Stimulated activated CD8-positive, alpha-beta memory T cell treated with anti-CD3 and anti-CD28 coated beads, Interleukin-2, amount 100 ng/mL, for 1 hour (primary cell): ENCODE measurements around the gene MYO7A.
A peak's percentile ranks its signal among the peaks of the same experiment; 100 is the strongest.

Source experiments
- DNase-seq, 2 donors: peaks; one replicate each; pipeline ENCODE4 v3.0.0-alpha.2; 2020; ENCODE audit warnings: low read depth in 2 of 2

Gene MYO7A

DNA sequence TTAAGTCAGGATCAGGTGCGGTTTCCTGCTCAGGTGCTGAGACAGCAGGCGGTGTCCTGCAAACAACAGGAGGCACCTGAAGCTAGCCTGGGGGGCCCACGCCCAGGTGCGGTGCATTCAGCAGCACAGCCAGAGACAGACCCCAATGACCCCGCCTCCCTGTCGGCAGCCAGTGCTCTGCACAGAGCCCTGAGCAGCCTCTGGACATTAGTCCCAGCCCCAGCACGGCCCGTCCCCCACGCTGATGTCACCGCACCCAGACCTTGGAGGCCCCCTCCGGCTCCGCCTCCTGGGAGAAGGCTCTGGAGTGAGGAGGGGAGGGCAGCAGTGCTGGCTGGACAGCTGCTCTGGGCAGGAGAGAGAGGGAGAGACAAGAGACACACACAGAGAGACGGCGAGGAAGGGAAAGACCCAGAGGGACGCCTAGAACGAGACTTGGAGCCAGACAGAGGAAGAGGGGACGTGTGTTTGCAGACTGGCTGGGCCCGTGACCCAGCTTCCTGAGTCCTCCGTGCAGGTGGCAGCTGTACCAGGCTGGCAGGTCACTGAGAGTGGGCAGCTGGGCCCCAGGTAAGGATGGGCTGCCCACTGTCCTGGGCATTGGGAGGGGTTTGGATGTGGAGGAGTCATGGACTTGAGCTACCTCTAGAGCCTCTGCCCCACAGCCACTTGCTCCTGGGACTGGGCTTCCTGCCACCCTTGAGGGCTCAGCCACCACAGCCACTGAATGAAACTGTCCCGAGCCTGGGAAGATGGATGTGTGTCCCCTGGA lies at the start of gene MYO7A:
TSS of gene MYO7A (plus strand) at position 327 of the 772 bp plus-strand sequence. CDS start 2,389 bp downstream, outside the sequence.
- no peak for DNase-seq

- DNase-seq: no peak
Measured at GRCh38 chr11:77079666-77080065, 48.4 kb upstream of the MYO7A start.

DNA sequence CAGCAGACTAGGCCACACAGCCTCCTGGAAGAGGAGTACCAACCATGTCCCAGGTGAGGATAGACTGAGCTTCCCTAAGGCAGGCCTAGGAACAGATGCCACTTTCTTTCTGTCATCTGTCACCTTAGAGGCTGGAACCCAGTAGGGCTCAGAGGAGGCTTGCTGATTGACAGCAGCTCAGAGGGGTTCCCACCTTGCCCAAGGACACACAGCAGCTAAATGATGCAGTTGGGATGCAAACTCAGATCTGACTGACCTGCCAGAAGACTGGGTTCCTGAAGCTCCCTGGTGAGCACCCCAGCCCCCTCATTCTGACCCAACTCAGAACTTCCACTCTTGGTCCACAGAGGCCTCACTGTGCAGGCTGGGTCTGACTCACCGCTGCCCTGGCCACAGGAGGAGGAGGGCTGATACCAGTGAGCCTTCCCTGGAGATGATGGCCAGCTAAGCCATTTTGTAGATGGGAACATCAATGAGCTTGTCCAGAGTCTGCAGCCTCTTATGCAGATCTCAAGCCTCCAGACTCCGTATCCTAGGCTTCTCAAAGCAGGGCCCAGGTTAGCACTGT lies 47.3 kb upstream of the MYO7A start:
- DNase-seq: no peak

DNA sequence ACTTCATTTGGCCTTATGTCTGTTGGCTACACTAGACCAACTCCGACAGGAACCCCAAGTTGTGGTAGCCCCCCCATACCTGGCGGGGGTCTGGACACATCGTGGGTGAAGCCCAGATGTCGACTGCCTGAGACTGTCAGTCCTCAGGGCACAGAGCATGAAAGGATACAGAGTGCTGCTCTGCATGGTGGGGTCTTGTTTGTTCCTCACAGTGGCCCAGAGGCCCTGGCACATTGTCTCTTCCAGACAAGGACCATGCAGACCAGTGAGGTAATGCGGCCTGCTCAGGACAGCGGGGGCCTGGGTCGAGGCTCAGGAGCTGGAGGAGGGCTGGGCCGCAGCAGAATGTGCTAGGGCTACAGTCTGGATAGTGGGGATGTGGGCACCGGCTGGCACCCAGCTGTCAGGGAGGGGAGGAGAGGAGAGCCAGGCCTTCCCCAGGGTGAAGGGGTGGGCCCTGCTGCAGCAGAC lies 46.6 kb upstream of the MYO7A start:
- DNase-seq: no peak

DNA sequence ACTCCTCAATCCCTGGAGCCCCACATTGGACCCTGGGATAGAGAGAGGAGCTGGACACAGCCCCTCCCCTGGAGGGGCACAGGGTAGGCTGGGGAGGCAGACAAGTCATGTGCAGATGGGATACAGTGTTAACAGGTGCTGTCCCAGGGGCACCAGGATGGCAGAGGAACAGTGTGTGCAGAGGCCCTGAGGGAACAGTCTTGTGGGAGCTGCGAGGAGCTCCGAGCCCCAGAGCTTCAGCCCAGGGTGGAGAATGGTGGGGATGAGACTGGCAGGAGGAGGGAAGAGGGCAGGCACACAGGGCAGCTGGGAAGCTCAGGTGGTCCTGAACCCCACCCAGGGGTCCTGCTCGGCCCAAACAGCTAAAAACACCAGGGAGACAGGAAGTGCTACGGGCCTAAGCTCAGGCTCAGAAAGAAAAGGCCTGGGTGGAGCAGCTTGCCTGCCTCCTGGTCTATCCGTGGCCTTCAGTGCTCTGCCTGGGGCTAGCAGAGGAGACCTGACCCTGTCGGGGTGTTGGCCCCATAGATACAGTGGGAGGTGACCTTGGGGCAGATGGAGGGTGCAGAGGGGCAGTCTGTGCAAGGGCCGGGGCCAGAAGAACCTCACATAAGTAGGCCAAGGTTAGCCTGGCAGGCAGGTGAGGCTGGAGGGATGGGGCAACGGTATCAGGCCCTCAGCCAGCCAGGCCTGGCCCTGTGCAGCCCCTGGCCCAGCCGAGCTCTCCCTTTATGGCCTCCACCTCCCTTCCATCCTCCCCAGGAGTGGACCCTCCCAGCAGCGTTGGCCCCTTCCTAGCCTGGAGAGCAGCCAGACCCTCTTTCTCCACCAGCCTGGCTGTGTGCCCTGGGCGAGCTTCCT lies 45.8 kb upstream of the MYO7A start:
- no peak for DNase-seq

DNA sequence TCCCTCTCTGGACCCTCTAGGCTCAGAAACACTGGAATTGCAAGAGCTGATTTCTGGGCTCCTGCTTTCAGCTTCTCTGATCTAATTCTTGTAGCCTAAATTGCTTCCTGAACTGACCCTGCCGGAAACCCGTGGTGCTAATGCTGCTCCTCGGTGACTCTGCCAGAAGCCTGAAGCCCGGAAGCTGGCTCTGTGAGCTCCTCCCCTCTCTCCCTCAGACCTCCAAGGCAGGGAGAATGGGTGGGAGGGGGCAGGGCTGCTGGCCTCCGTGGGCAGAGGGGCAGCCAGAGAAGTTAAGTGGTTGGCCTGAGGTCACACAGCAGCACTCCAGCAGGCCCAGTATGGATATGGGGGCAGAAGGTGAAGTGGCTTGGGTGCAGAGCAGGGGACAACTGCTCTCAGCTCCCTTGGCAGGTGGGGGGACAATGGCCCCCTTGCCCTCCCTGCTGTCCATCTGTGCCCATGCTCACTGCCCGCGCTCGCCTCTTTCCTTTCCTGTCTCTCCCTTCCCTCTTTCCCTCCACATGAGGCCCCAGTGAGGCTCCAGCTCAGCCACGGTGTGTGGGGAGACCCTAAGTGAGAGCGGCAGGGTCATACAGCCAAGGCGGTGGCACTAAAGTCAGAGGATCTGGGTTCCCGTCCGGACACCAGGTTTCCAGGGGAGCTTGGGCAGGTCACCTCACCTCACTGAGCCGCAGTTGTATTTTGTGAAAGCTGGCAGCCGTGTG lies 45.0 kb upstream of the MYO7A start:
- no peak for DNase-seq

DNA sequence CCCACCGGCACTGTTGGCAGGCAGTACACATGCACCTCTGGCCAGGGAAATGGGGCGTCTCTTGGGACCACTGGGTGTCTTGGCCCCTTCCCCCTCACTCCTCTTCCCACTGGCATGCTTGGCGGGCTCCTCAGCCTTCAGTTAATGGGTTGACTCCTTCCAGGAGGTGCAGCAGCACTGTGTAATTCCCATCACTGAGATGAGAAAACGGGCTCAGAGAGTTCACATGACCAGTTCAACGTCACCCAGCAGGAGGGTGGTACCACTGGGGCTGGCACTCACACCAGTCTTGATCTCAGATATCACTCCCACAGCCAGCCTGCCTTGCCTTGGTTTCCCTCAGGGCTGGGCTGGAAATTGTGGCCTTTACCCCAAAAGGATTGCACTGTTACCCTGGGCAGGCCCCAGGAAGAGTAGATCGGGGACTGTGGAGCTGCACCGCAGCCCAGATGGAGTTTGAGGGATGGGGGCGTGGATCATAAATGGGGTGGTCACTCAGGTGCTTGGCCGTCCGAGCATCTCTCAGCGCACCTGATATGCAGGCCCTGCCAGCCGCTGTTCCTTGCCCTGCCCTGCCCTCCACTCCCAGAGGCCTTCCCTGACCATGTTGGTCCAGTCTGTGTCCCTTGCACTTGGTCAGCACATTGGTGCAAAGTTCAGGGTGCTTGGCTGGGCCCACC lies 44.3 kb upstream of the MYO7A start:
- DNase-seq: no peak

DNA sequence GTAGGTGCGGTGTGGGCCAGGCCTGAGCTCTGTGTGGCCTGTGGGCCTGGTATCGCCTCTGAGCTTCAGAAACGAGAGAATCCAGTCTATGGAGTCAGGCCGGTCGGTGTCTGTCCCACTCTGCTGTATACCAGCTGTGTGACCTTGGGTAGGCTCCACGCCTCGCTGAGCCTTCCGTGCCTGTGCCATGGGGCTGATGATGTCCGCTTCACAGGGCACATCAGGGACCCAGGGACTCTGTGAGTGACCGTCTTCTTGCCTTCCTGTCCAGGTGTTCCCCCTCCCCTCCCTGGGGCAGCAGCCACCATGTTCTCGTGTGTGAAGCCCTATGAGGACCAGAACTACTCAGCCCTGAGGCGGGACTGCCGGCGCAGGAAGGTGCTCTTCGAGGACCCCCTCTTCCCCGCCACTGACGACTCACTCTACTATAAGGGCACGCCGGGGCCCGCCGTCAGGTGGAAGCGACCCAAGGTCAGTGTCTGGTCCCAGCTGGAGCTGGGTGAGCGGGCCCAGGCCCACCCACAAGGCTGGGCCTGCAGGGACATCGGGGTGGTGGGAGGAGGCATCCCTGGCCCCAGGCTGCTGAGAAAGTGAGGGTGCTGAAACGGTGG lies 43.4 kb upstream of the MYO7A start:
- DNase-seq: no peak

DNA sequence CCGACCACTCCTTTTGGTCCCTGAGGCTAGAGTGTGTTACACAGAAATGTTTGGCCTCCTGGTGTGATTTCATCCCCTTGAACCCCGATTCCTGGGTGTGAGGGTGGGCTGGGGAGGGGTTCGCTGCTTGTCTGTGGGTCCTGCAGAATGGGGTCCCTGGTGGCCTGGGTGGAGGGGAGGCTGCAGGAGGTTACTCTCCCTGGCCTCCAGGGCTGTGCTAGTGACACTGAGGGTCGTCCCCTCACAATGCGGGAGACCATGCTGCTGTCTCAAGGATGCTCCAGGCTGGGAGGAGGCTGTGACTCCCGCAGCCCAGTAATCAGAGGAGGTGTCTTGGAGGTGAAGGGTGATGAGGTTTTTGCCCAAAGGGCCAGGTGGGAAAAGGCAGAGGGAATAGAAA lies 42.4 kb upstream of the MYO7A start:
- DNase-seq: no peak

GRCh38 chr11:77086521-77087472 lies 41.2 kb upstream of the MYO7A start:
- DNase-seq: no peak

- DNase-seq: no peak
Measured at GRCh38 chr11:77087723-77088225, 40.3 kb upstream of the MYO7A start.

DNA sequence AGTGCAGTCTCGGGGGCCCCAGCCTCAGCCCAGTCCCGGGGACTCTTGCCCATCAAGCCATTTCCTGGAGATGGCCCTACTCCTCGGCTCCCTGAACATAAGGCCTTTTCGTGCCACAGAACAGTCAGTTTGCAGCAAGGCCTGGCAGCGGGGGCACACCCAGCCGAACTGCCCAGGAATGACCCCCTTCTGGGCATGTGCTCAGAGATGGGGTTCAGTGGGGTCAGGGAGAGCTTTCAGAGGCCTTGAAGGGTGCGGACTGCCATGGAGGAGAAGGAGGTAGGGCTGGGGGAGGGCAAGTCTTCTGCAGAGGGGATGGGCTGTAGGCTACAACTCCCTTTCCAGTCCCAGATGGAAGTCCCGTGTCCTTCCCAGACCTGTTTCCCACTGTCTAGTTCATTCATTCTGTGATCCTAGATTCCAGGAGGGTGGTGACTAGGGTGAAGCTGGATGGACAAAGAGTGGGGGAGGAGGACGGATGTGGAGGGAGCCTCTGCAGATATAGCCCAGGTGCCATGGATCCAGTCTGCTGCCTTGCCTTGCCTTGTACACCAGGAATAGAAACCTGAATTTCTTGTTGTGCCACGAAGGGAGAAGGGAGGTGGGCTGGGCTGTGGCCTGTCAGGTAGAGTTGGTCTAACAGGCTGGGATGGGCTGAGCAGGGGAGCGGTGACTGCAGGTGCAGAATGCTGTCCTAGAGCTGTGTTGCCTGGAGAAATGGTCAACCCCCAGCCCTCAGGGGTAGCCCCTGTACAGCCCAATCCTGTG lies 39.6 kb upstream of the MYO7A start:
- DNase-seq: no peak

DNA sequence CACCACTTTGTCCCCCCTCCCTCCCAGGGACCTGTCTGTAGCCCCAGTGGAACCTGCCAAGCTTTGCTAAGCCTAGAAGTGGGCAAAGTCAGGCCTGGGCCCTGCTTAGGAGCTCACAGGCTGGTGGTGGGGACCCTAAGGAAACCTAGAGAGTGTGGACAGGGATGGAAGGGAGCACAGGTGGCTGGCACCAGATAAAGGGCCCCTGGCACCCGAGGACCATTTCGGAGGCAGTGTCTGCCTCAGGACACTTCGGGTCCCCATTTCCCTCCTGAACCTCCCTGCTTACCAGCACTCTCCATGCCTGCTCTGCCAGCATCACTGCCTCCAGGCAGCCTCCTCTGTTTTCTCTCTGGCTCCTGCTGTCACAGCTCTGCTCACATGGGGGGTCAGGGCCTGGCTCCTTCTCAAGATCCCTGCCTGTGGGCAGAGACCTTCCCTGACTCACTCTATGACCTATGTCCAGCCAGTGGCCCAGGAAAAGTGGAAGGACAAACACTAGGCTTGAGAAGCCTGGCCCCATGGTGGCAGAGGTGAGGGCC lies 39.0 kb upstream of the MYO7A start:
- no peak for DNase-seq

GRCh38 chr11:77090046-77090372 lies 38.0 kb upstream of the MYO7A start:
- no peak for DNase-seq

DNA sequence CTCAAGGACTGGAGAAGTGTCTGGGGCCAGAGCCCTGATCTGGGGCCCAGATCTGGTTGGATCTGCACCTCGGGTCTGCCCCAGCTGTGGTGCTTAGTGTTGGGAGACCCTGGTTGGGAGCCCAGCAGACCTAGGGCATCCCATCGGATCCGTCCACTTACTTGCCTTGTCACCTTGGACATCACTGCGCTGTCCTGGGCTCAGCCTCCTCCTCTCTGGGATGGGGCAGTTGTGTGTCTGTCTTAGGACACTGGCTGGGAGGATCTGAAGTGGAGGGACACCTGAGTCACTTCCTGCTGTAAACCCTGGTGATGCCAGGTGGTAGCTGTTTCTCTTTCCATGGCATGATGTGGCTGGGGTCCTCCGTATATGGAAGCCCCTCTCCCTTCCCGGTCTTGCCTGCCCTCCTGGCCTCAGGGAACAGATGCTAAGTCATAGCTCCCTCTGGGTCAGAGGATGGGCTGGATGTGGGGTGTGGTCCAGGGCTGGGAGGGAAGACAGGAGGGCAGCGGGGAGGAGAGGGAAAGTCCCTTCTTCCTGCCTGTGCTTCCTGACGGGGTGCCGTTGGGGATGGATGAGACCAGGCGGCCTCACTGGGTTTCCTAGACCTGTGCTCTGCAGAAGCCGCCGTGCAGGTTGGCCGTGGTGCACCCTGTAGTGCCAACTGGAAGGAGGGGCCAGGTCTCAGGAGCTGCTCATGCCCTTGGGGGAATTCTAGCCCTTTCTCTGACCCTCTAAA lies 37.5 kb upstream of the MYO7A start:
- no peak for DNase-seq

- peak; percentile 54 to 58 for DNase-seq
Measured at GRCh38 chr11:77091146-77091940, 36.7 kb upstream of the MYO7A start.

GRCh38 chr11:77092382-77092781 lies 35.7 kb upstream of the MYO7A start:
- no peak for DNase-seq
